Measurements from ENCODE around the gene KCNAB2. TPM values are rescaled to one million over a fixed set of nuclear protein-coding genes. Genes with fewer than 3 reads are reported as not detected.

The KCNAB2 gene
- polyA plus RNA-seq, 3 donors = 11.5 to 178 (median 22.7) TPM

- no peak for TF ChIP-seq CTCF (IDR thresholded peaks at IDR 0.05)
- Histone ChIP-seq H3K79me2 (ENCODE audit: insufficient read depth, low read length) (no peaks in the 10 kb centered on the region), H3K4me2 (replicated peaks; ENCODE audit: extremely low read depth, low read length, poor library complexity, severe bottlenecking) (no peak overlapping the region), H2AFZ (ENCODE audit: insufficient read depth, low read depth, low read length, poor library complexity, severe bottlenecking) (no peak overlapping the region), H3K9ac (ENCODE audit: insufficient read depth, low read length, poor library complexity, severe bottlenecking) (no peak overlapping the region), H3K4me3 (replicated peaks in 1 of 3; ENCODE audit: low read depth in 2 of 3, low read length in 3 of 3) (no peak overlapping the region), H3K9me3 (replicated peaks in 1 of 2; ENCODE audit: control insufficient read depth in 1 of 2, insufficient read depth in 1 of 2, low read length in 2 of 2) (no peaks in the 10 kb centered on the region), H3K27ac (ENCODE audit: low read depth in 1 of 2, low read length in 2 of 2) (no peak overlapping the region), H3K27me3 (ENCODE audit: control insufficient read depth in 2 of 2, insufficient read depth in 2 of 2, low read length in 2 of 2) (no peaks in the 10 kb centered on the region), H3K36me3 (replicated peaks in 1 of 2; ENCODE audit: control insufficient read depth in 1 of 2, insufficient read depth in 2 of 2, low read length in 2 of 2) (peaks cover 0 to 15% of the 10 kb centered on the region in 2 donors), H3K4me1 (ENCODE audit: control insufficient read depth in 1 of 2, insufficient read depth in 2 of 2, low read length in 2 of 2) (peaks cover 26 to 40% of the 10 kb centered on the region in 2 donors), H4K20me1 (ENCODE audit: insufficient read depth, low read length) (peaks cover 38% of the 10 kb centered on the region)
- no peak for DNase-seq
- 97% methylated on average over 17 of the region's 19 CpGs for WGBS (ENCODE audit: insufficient coverage)
- Mint-ChIP-seq H3K4me1 (peaks cover 30% of the 10 kb centered on the region), H3K36me3 (peaks cover 21 to 31% of the 10 kb centered on the region in 2 donors), H3K27ac (peak overlapping the region in 2 of 7 donors; percentile 17 to 75), H3K9me3 (peaks cover 0 to 2% (median 0%) of the 10 kb centered on the region in 7 donors), H3K4me3 (no peak overlapping the region), H3K27me3 (ENCODE audit: low read depth in 3 of 3) (peaks cover 0 to 4% (median 3%) of the 10 kb centered on the region in 3 donors)
- intact Hi-C loops (cut with micrococcal nuclease) = no loop called here
These were observed 34.3 kb upstream of the KCNAB2 start for GRCh38 chr1:6011161-6011945.

DNA sequence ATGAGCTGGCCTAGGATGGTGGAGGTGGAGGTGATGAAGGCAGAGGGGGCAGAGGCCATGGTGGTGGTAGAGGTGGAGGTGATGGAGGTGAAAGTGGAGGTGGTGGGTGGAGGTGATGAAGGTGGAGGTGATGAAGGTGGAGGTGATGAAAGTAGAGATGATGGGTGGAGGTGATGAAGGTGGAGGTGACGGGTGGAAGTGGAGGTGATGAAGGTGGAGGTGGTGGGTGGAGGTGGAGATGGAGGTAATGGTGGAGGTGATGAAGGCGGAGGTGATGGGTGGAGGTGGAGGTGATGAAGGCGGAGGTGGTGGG, 33.8 kb upstream of the KCNAB2 start:
- Mint-ChIP-seq H3K36me3 (peaks cover 23 to 37% of the 10 kb centered on the region in 2 donors), H3K27ac (peak overlapping the region in 1 of 7 donors; percentile 73), H3K9me3 (peaks cover 0 to 2% (median 0%) of the 10 kb centered on the region in 7 donors), H3K4me1 (peaks cover 29% of the 10 kb centered on the region), H3K4me3 (no peak overlapping the region), H3K27me3 (ENCODE audit: low read depth in 3 of 3) (peaks cover 0 to 3% (median 2%) of the 10 kb centered on the region in 3 donors)
- H3K4me2 ChIP-seq (replicated peaks; ENCODE audit: extremely low read depth, low read length, poor library complexity, severe bottlenecking) = no peak overlapping the region
- H2AFZ ChIP-seq (ENCODE audit: insufficient read depth, low read depth, low read length, poor library complexity, severe bottlenecking) = no peak overlapping the region
- WGBS (ENCODE audit: insufficient coverage) = 100% methylated on average over 1 of the region's 3 CpGs
- no peak for DNase-seq
- peaks cover 0 to 20% of the 10 kb centered on the region in 2 donors for H3K36me3 ChIP-seq (replicated peaks in 1 of 2; ENCODE audit: control insufficient read depth in 1 of 2, insufficient read depth in 2 of 2, low read length in 2 of 2)
- no peak overlapping the region for H3K27ac ChIP-seq (ENCODE audit: low read depth in 1 of 2, low read length in 2 of 2)
- no peaks in the 10 kb centered on the region for H3K27me3 ChIP-seq (ENCODE audit: control insufficient read depth in 2 of 2, insufficient read depth in 2 of 2, low read length in 2 of 2)
- no peaks in the 10 kb centered on the region for H3K9me3 ChIP-seq (replicated peaks in 1 of 2; ENCODE audit: control insufficient read depth in 1 of 2, insufficient read depth in 1 of 2, low read length in 2 of 2)
- peaks cover 25 to 37% of the 10 kb centered on the region in 2 donors for H3K4me1 ChIP-seq (ENCODE audit: control insufficient read depth in 1 of 2, insufficient read depth in 2 of 2, low read length in 2 of 2)
- H3K79me2 ChIP-seq (ENCODE audit: insufficient read depth, low read length) = no peaks in the 10 kb centered on the region
- no peak for TF ChIP-seq CTCF (IDR thresholded peaks at IDR 0.05)
- peaks cover 33% of the 10 kb centered on the region for H4K20me1 ChIP-seq (ENCODE audit: insufficient read depth, low read length)
- H3K4me3 ChIP-seq (replicated peaks in 1 of 3; ENCODE audit: low read depth in 2 of 3, low read length in 3 of 3) = no peak overlapping the region
- intact Hi-C loops (cut with micrococcal nuclease) = no loop called here
- H3K9ac ChIP-seq (ENCODE audit: insufficient read depth, low read length, poor library complexity, severe bottlenecking) = no peak overlapping the region
